Measurements from ENCODE around the gene RHOT2. TPM values are rescaled to one million over a fixed set of nuclear protein-coding genes. Genes with fewer than 3 reads are reported as not detected.

RHOT2 gene
- total RNA-seq, 4 donors from 2014 or later = 68.6 to 188 (median 106) TPM

DNA sequence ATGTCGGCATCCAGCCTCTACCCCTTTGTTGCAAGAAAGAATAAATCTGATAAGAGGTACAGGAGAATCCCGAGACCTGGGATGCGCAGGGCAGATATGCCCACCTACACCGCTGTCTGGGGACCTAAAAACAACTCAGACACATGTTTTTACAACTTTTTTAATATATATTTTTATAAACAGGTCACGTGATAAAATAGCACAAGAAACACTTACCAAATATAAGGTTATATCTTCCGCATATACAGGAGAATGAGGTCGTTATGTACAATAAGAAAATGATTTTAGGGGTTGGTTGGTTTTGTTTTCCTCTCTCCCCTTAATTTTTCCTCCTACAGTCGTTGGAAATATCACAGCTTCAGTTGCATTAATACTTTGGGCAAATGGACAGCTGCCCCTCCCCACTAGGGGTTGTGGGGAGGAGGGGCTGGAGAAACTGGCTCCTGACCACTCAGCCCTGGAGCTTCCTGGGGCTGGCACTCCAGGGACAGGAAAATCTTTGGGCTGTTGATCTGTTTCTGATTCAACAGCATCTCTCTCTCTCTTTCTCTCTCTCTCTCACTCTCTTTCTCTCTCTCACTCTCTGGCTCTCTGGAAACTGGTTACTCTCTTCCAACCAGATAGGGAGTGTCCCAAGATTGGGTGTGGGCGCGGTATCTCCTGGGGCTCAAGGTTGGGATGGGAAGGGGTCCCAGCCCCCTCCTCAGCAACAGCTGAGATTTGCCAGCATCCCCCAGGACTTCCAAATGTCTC, 24.6 kb downstream of the RHOT2 start:
- TF ChIP-seq POLR2A (IDR thresholded peaks at IDR 0.05) = no peak
- no peak for TF ChIP-seq EP300 (IDR thresholded peaks at IDR 0.05)
- TF ChIP-seq, protein P1, sequence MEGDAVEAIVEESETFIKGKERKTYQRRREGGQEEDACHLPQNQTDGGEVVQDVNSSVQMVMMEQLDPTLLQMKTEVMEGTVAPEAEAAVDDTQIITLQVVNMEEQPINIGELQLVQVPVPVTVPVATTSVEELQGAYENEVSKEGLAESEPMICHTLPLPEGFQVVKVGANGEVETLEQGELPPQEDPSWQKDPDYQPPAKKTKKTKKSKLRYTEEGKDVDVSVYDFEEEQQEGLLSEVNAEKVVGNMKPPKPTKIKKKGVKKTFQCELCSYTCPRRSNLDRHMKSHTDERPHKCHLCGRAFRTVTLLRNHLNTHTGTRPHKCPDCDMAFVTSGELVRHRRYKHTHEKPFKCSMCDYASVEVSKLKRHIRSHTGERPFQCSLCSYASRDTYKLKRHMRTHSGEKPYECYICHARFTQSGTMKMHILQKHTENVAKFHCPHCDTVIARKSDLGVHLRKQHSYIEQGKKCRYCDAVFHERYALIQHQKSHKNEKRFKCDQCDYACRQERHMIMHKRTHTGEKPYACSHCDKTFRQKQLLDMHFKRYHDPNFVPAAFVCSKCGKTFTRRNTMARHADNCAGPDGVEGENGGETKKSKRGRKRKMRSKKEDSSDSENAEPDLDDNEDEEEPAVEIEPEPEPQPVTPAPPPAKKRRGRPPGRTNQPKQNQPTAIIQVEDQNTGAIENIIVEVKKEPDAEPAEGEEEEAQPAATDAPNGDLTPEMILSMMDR (IDR thresholded peaks at IDR 0.05) = no peak
- no peak for DNase-seq (ENCODE audit: low spot score in 2 of 2)
- H3K4me3 ChIP-seq = no peak overlapping the region
- 63 to 71% methylated on average over 10 of the region's 10 CpGs for WGBS, 2 donors
- peaks cover 0 to 52% (median 27%) of the 10 kb centered on the region in 4 donors for H3K4me1 ChIP-seq
- H3K9me3 ChIP-seq = no peaks in the 10 kb centered on the region
- no peak overlapping the region for H3K27ac ChIP-seq
- peaks cover 0 to 14% (median 0%) of the 10 kb centered on the region in 3 donors for H3K36me3 ChIP-seq
- H3K27me3 ChIP-seq = peaks cover 0 to 54% of the 10 kb centered on the region in 2 donors

GRCh38 chr16:693364-693763, 25.4 kb downstream of the RHOT2 start:
- Histone ChIP-seq H3K9me3 (no peaks in the 10 kb centered on the region), H3K27me3 (peaks cover 0 to 56% of the 10 kb centered on the region in 2 donors), H3K4me1 (peaks cover 0 to 46% (median 27%) of the 10 kb centered on the region in 4 donors), H3K36me3 (peaks cover 0 to 8% (median 0%) of the 10 kb centered on the region in 3 donors), H3K27ac (no peak overlapping the region), H3K4me3 (no peak overlapping the region)
- TF ChIP-seq, protein P1 (IDR thresholded peaks at IDR 0.05) = no peak
- TF ChIP-seq POLR2A (IDR thresholded peaks at IDR 0.05) (no peak), EP300 (IDR thresholded peaks at IDR 0.05) (no peak)
- 29 to 48% methylated on average over 18 to 20 of the region's 22 CpGs for WGBS, 2 donors
- DNase-seq (ENCODE audit: low spot score in 2 of 2) = no peak

DNA sequence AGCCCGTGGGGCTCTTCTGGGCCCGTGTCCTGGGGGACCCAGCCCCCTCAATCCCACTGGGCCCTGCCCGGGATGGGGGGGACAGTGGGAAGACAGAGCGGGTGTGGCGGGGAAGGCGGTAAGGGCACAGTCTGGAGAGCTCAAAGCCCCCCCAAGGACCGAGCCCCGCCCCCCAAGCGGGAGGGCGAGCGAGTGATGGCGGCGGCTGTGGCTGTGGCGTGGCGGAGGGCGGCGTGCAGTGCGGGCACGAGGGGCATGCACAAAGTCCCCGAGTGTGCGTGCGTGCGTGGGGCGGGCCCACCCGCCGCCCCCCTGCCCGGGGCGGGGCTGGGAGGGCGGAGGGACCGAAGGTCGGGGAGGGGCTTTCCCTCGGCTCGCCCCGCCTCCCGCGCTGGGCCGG, 25.8 kb downstream of the RHOT2 start:
- DNase-seq (ENCODE audit: low spot score in 2 of 2) = no peak
- 3% methylated on average over 20 to 30 of the region's 37 CpGs for WGBS, 2 donors
- no peak overlapping the region for H3K27ac ChIP-seq
- H3K9me3 ChIP-seq = no peaks in the 10 kb centered on the region
- peaks cover 0 to 8% (median 0%) of the 10 kb centered on the region in 3 donors for H3K36me3 ChIP-seq
- H3K27me3 ChIP-seq = peaks cover 0 to 58% of the 10 kb centered on the region in 2 donors
- no peak overlapping the region for H3K4me3 ChIP-seq
- TF ChIP-seq, protein P1 (IDR thresholded peaks at IDR 0.05) = no peak
- TF ChIP-seq EP300 (IDR thresholded peaks at IDR 0.05) (no peak), POLR2A (IDR thresholded peaks at IDR 0.05) (no peak)
- peaks cover 0 to 42% (median 25%) of the 10 kb centered on the region in 4 donors for H3K4me1 ChIP-seq

GRCh38 chr16:694187-694862, 26.4 kb downstream of the RHOT2 start:
- Histone ChIP-seq H3K4me3 (peak overlapping the region in 1 of 4 donors; percentile 27), H3K36me3 (peaks cover 0 to 8% (median 0%) of the 10 kb centered on the region in 3 donors), H3K4me1 (peaks cover 0 to 36% (median 20%) of the 10 kb centered on the region in 4 donors), H3K9me3 (no peaks in the 10 kb centered on the region), H3K27ac (no peak overlapping the region), H3K27me3 (peaks cover 0 to 64% of the 10 kb centered on the region in 2 donors)
- TF ChIP-seq EP300 (IDR thresholded peaks at IDR 0.05) (no peak), POLR2A (IDR thresholded peaks at IDR 0.05) (no peak)
- TF ChIP-seq, protein P1 (IDR thresholded peaks at IDR 0.05) = no peak
- DNase-seq (ENCODE audit: low spot score in 2 of 2) = no peak
- WGBS, 2 donors = 2 to 3% methylated on average over 16 to 28 of the region's 64 CpGs
